Right forelimb (tissue), 1 donor: Measurements from ENCODE around the gene CRYZ.
A peak's percentile ranks its signal among the peaks of the same experiment; 100 is the strongest.
"Not testable (repeated sequence)": the region's sequence is repeated elsewhere in the genome, so short reads cannot be mapped to it uniquely, and the experiment has no call there.

ENCODE experiments used
- DNase-seq: peaks from one replicate; pipeline ENCODE4 v3.0.0-alpha.2; 2018

Gene CRYZ

GRCh38 chr1:74732960-74733603, at the start of gene CRYZ, which contains the start of gene TYW3:
CRYZ (minus strand) TSS chr1:74733050; CDS start chr1:74724821, 8,229 bp downstream.
TYW3 (plus strand) TSS chr1:74733152; CDS start chr1:74733245, 93 bp downstream.
- DNase-seq: peak; percentile 94

GRCh38 chr1:74780594-74780993, 47.7 kb upstream of the CRYZ start:
- DNase-seq: no peak

GRCh38 chr1:74779750-74780149, 46.9 kb upstream of the CRYZ start:
- no peak for DNase-seq

- no peak for DNase-seq
Observed at GRCh38 chr1:74777525-74777924, 44.7 kb upstream of the CRYZ start.

- DNase-seq: no peak
Observed at GRCh38 chr1:74775735-74776134, 42.9 kb upstream of the CRYZ start.

GRCh38 chr1:74773582-74773981, 40.7 kb upstream of the CRYZ start:
- no peak for DNase-seq

GRCh38 chr1:74772945-74773344, 40.1 kb upstream of the CRYZ start:
- no peak for DNase-seq

GRCh38 chr1:74771913-74772515, 39.2 kb upstream of the CRYZ start:
- DNase-seq: no peak

GRCh38 chr1:74767490-74767889, 34.6 kb upstream of the CRYZ start:
- no peak for DNase-seq

GRCh38 chr1:74766579-74766978, 33.7 kb upstream of the CRYZ start:
- no peak for DNase-seq

GRCh38 chr1:74763807-74764206, 31.0 kb upstream of the CRYZ start:
- no peak for DNase-seq

- DNase-seq: not testable (repeated sequence)
Observed at GRCh38 chr1:74756650-74757049, 23.8 kb upstream of the CRYZ start.

GRCh38 chr1:74755475-74755874, 22.6 kb upstream of the CRYZ start:
- no peak for DNase-seq

- DNase-seq: no peak
Observed at GRCh38 chr1:74753104-74753503, 20.3 kb upstream of the CRYZ start.

GRCh38 chr1:74748960-74749359, 16.1 kb upstream of the CRYZ start:
- DNase-seq: no peak

GRCh38 chr1:74745247-74745646, 12.4 kb upstream of the CRYZ start:
- DNase-seq: not testable (repeated sequence)

- DNase-seq: not testable (repeated sequence)
Observed at GRCh38 chr1:74740307-74740980, 7.6 kb upstream of the CRYZ start.

- DNase-seq: no peak
Observed at GRCh38 chr1:74737333-74737732, 4.5 kb upstream of the CRYZ start.

- peak; percentile 58 for DNase-seq
Observed at GRCh38 chr1:74733604-74734484, 994 bp upstream of the CRYZ start.

GRCh38 chr1:74732071-74732946, 541 bp downstream of the CRYZ start:
- not testable (repeated sequence) for DNase-seq

GRCh38 chr1:74731399-74732052, 1.3 kb downstream of the CRYZ start:
- DNase-seq: no peak
